A673 (cell line): Measurements from ENCODE around the gene NR6A1.

Experiments used
- EZH2 ChIP-seq: fragments of 200-600 bp; sonication (generic); IDR thresholded peaks from 2 replicates; pipeline ENCODE4 v1.6.1; 2017; ENCODE audit warnings: borderline replicate concordance, low read depth, mild to moderate bottlenecking, mixed read lengths, antibody characterized with exemption, low read length; ENCODE audit not compliant: poor library complexity, severe bottlenecking
- TF ChIP-seq, protein P1 (sequence below): fragments of 300-800, 200-600 bp; sonication (generic); conservative IDR thresholded peaks from 2 replicates; pipeline ENCODE4 v1.5.1; 2017; ENCODE audit warnings: low read depth, mild to moderate bottlenecking, antibody characterized with exemption, low read length, moderate library complexity, mixed read lengths

DNA sequence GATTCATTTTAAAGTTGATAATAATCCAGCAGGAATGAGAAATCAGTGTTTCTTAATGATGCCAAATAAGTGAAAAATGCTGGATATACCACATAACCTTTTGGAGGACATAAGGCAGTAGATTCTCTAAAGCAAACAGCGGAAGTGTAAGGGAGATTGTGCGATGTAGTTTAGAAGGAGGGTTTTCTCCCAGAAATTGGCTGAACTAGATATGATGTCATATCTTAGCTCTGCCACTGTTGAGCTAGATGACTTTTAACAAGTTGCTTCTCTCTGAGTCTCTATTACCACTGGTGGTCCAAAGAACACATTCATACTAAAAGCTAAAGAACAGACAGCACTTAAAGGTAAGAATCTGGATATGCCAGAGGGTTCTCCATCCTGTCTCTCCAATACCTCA is 107.0 kb downstream of the NR6A1 start:
- TF ChIP-seq, protein P1, sequence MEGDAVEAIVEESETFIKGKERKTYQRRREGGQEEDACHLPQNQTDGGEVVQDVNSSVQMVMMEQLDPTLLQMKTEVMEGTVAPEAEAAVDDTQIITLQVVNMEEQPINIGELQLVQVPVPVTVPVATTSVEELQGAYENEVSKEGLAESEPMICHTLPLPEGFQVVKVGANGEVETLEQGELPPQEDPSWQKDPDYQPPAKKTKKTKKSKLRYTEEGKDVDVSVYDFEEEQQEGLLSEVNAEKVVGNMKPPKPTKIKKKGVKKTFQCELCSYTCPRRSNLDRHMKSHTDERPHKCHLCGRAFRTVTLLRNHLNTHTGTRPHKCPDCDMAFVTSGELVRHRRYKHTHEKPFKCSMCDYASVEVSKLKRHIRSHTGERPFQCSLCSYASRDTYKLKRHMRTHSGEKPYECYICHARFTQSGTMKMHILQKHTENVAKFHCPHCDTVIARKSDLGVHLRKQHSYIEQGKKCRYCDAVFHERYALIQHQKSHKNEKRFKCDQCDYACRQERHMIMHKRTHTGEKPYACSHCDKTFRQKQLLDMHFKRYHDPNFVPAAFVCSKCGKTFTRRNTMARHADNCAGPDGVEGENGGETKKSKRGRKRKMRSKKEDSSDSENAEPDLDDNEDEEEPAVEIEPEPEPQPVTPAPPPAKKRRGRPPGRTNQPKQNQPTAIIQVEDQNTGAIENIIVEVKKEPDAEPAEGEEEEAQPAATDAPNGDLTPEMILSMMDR = no peak
- TF ChIP-seq EZH2 = no peak
